K562 (cell line): ENCODE results near the gene NUP210. TPM values are rescaled to one million over a fixed set of nuclear protein-coding genes. Genes with fewer than 3 reads are reported as not detected.

Experiments used
- ATAC-seq: fragments of 200-7000 bp; cut with Tn5 transposase; 3 replicates; pipeline ENCODE4 v1.9.1; 2020; ENCODE audit warnings: moderate library complexity
- BruUV-seq: library from RNA; stranded (reverse); fragments of 400-500 nt; replicated peaks from 2 replicates; lab custom pipeline; 2021; lab: Mats Ljungman, UMichigan
- CTCF ChIA-PET: fragments of 300-600 bp; formaldehyde crosslinking; extraction: SDS; loops from one replicate; lab custom pipeline; 2021; ENCODE audit warnings: low intra/inter-chr PET ratio; lab: Yijun Ruan, JAX
- POLR2A ChIA-PET: fragments of 300-600, 350-650 bp; sonication (Branson Sonifier 250); formaldehyde crosslinking; extraction: SDS; loops from one replicate; lab custom pipeline; 2021; ENCODE audit warnings: antibody characterized with exemption, inconsistent platforms; lab: Yijun Ruan, JAX
- DNase-seq, 4 experiments: peaks; one replicate each; pipeline versions ENCODE4 v3.0.0 to v3.0.0-alpha.2; 2011 to 2018; ENCODE audit warnings: low spot score in 3 of 4, mixed read lengths in 3 of 4; ENCODE audit errors: extremely low read depth in 1 of 4
- FAIRE-seq: peaks from 2 replicates; lab custom pipeline; 2011; peaks lifted over from hg19 to GRCh38; lab: Jason Lieb, UNC
- H2AFZ ChIP-seq: 2 replicates; pipeline ENCODE4 v1.6.0; 2011; ENCODE audit warnings: low read depth, low read length, control low read depth, inconsistent platforms
- H3K27ac ChIP-seq: fragments of 200-600 bp; 3 replicates; pipeline ENCODE4 v1.8.0; 2011; ENCODE audit warnings: low read depth, mild to moderate bottlenecking, control low read depth, inconsistent platforms, low read length, moderate library complexity, mixed read lengths; ENCODE audit errors: extremely low read depth
- H3K27me3 ChIP-seq, 2 experiments: fragments of 300-600 bp in 1 of 2; 2 replicates in 1 of 2; 3 replicates in 1 of 2; pipeline versions ENCODE4 v1.6.0 to v1.8.0; 2011; ENCODE audit warnings: inconsistent platforms in 2 of 2, low read length in 2 of 2, mild to moderate bottlenecking in 1 of 2, mixed read lengths in 1 of 2, moderate library complexity in 1 of 2; ENCODE audit not compliant: control insufficient read depth in 2 of 2, insufficient read depth in 2 of 2
- H3K36me3 ChIP-seq: fragments of 300-600 bp; 3 replicates; pipeline ENCODE4 v1.8.0; 2011; ENCODE audit warnings: mild to moderate bottlenecking, low read length, inconsistent platforms; ENCODE audit not compliant: control insufficient read depth, insufficient read depth
- H3K4me1 ChIP-seq, 2 experiments: fragments of 200-600 bp in 1 of 2; replicated peaks in 1 of 2; 2 replicates in 1 of 2; 3 replicates in 1 of 2; pipeline versions ENCODE4 v1.5.1 to v1.8.0; 2011; ENCODE audit warnings: inconsistent platforms in 2 of 2, low read length in 2 of 2, mild to moderate bottlenecking in 1 of 2, mixed read lengths in 1 of 2, moderate library complexity in 1 of 2; ENCODE audit not compliant: control insufficient read depth in 2 of 2, insufficient read depth in 2 of 2
- H3K4me2 ChIP-seq: 2 replicates; pipeline ENCODE4 v1.6.1; 2011; ENCODE audit warnings: low read length, control low read depth, inconsistent platforms, mixed read lengths; ENCODE audit not compliant: insufficient read depth
- H3K4me3 ChIP-seq: fragments of 200-600 bp; sonication (generic), shearing (Covaris generic); 2 replicates; pipeline ENCODE4 v1.5.1; 2016; ENCODE audit warnings: control low read depth, inconsistent platforms
- H3K79me2 ChIP-seq: fragments of 200-600 bp; 3 replicates; pipeline ENCODE4 v1.8.0; 2011; ENCODE audit warnings: low read length, inconsistent platforms; ENCODE audit not compliant: control insufficient read depth, insufficient read depth
- H3K9ac ChIP-seq, 2 experiments: 2 replicates each; pipeline versions ENCODE4 v1.6.0 to v1.6.1; 2011; ENCODE audit warnings: low read depth in 2 of 2, low read length in 2 of 2, control low read depth in 1 of 2, inconsistent platforms in 1 of 2, mild to moderate bottlenecking in 1 of 2, mixed read lengths in 1 of 2; ENCODE audit not compliant: insufficient read depth in 1 of 2
- H3K9me1 ChIP-seq: one replicate; pipeline ENCODE4 v1.6.0; 2011; ENCODE audit warnings: inconsistent platforms, mild to moderate bottlenecking, low read length, moderate library complexity; ENCODE audit not compliant: control insufficient read depth, insufficient read depth
- H3K9me3 ChIP-seq: replicated peaks from 2 replicates; pipeline ENCODE4 v1.5.1; 2011; ENCODE audit warnings: low read depth, low read length, inconsistent platforms; ENCODE audit not compliant: control insufficient read depth, insufficient read depth
- H4K20me1 ChIP-seq: replicated peaks from 2 replicates; pipeline ENCODE4 v1.6.1; 2011; ENCODE audit warnings: low read length, inconsistent platforms, mixed read lengths; ENCODE audit not compliant: control insufficient read depth, insufficient read depth
- ARID4B ChIP-seq: sonication (generic); formaldehyde crosslinking; IDR thresholded peaks from 2 replicates; pipeline ENCODE4 v1.8.0; 2022; ENCODE audit warnings: mild to moderate bottlenecking, missing genetic modification reagents
- CBFB ChIP-seq: sonication (generic); formaldehyde crosslinking; IDR thresholded peaks from 2 replicates; pipeline ENCODE4 v1.4.0; 2020; ENCODE audit warnings: mild to moderate bottlenecking, missing genetic modification reagents
- CBX5 ChIP-seq: IDR thresholded peaks from 2 replicates; pipeline ENCODE4 v1.6.1; 2014; ENCODE audit warnings: low read depth, borderline replicate concordance
- CREB1 ChIP-seq, 2 experiments: sonication (generic) in 1 of 2; formaldehyde crosslinking in 1 of 2; IDR thresholded peaks; 2 replicates each; pipeline versions ENCODE4 v1.6.1 to v1.8.0; 2012 to 2022; ENCODE audit warnings: inconsistent platforms in 1 of 2, mild to moderate bottlenecking in 1 of 2, missing genetic modification reagents in 1 of 2, moderate library complexity in 1 of 2
- FOXJ2 ChIP-seq: fragments of 200-800 bp; sonication (Bioruptor generic); IDR thresholded peaks from 2 replicates; pipeline ENCODE4 v1.6.1; 2016; ENCODE audit warnings: missing genetic modification characterization, missing compliant biosample characterization
- KLF16 ChIP-seq: IDR thresholded peaks from 2 replicates; pipeline ENCODE4 v1.6.1; 2016; ENCODE audit warnings: antibody characterized with exemption
- RHOXF2B ChIP-seq: fragments of 250-450 bp; sonication (Bioruptor Pico); conservative IDR thresholded peaks from 2 replicates; pipeline ENCODE4 v1.5.1; 2021
- SREBF2 ChIP-seq: sonication (generic); formaldehyde crosslinking; IDR thresholded peaks from 2 replicates; pipeline ENCODE4 v1.4.0; 2020; ENCODE audit warnings: mild to moderate bottlenecking, missing genetic modification reagents
- ZNF324 ChIP-seq: fragments of 250-450 bp; sonication (Bioruptor Pico); IDR thresholded peaks from 2 replicates; pipeline ENCODE4 v1.4.0; 2020; ENCODE audit warnings: mild to moderate bottlenecking
- ZNF699 ChIP-seq: fragments of 250-450 bp; sonication (Bioruptor Pico); IDR thresholded peaks from 2 replicates; pipeline ENCODE4 v1.8.0; 2021; ENCODE audit warnings: mild to moderate bottlenecking, moderate library complexity; ENCODE audit not compliant: insufficient replicate concordance
- WGBS: fragments of 100-300 bp; shearing (Covaris generic); methylation state at CpG from one replicate; pipeline ENCODE4 v1.1.6; 2016; ENCODE audit warnings: low coverage, mixed read lengths; ENCODE audit not compliant: insufficient coverage; ENCODE audit errors: missing lambda C conversion rate; 5-methylcytosine and 5-hydroxymethylcytosine counted together
- in situ Hi-C: fragments of 300-500 bp; cut with MboI; formaldehyde crosslinking; loops from 4 replicates; pipeline ENCODE4 v1.15.0; 2018; ENCODE audit warnings: inconsistent platforms, mixed read lengths
- intact Hi-C: fragments of 100-400 bp; cut with micrococcal nuclease; formaldehyde crosslinking; loops from 2 replicates; pipeline ENCODE4 v1.14.2; 2022
- polyA plus RNA-seq, 8 experiments: library from polyadenylated mRNA; depleted of rRNA in 4 of 8; stranded (reverse) in 5 of 8; unstranded in 3 of 8; fragments of >200 nt; fragmentation: Nextera tagmentation in 2 of 8; fragmentation: Illumina TruSeq in 1 of 8; extraction: Ambion mirVana in 2 of 8; extraction: Trizol in 1 of 8; gene quantifications; 2 replicates each; pipeline versions ENCODE4 v1.2.1 to v1.2.3, GENCODE V29; 2011 to 2014; ENCODE audit warnings: inconsistent platforms in 1 of 8, missing spikeins in 1 of 8
- total RNA-seq, 7 experiments: library from RNA; depleted of rRNA in 6 of 7; stranded (reverse); fragments of >200 nt in 6 of 7; fragmentation: Illumina TruSeq in 2 of 7; extraction: Trizol in 2 of 7; gene quantifications; 2 replicates each; pipeline versions ENCODE4 v1.2.1 to v1.2.3, GENCODE V29; 2011 to 2021; ENCODE audit warnings: low replicate concordance in 1 of 7
- TF ChIP-seq, protein P1 (sequence below): fragments of 250-450 bp; sonication (Bioruptor Pico); IDR thresholded peaks from 2 replicates; pipeline ENCODE4 v1.8.0; 2021; ENCODE audit warnings: moderate library complexity, mild to moderate bottlenecking, inconsistent platforms
- TF ChIP-seq, protein P2 (sequence below), 2 experiments: fragments of 200-800 bp in 1 of 2; sonication (Bioruptor generic) in 1 of 2; sonication (generic) in 1 of 2; formaldehyde crosslinking in 1 of 2; IDR thresholded peaks in 1 of 2; conservative IDR thresholded peaks in 1 of 2; 2 replicates each; pipeline versions ENCODE4 v1.5.0 to v1.6.1; 2016 to 2020; ENCODE audit warnings: missing compliant biosample characterization in 1 of 2, missing genetic modification characterization in 1 of 2, missing genetic modification reagents in 1 of 2

The NUP210 gene
- total and polyA plus RNA-seq, 9 of the 15 experiments (the other 6 are each of a cell fraction or from before 2014, with no cell fraction given) = 1.2 to 138 (median 44.0) TPM

DNA sequence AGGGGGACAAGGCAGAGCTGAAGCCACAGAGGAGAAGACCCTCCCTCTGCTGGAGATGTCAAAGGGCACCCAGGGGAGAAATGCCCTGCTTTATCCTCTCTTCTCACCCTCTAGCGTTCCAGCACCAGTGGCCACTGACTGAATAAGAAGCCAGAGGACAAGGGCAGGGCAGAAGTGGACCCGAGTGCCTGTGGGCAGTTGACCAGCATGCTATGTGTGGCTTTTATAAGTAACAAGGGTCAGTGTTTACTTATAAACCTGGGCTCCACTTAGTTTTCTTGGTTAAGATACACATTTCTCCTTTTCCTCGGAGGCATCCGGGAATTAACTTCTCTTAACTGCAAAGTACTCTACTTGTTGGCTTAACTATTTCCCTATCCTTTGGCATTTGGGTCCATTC is 46.7 kb upstream of the NUP210 start (continued):
- TF ChIP-seq ARID4B (CRISPR knock-in tag) = no peak

DNA sequence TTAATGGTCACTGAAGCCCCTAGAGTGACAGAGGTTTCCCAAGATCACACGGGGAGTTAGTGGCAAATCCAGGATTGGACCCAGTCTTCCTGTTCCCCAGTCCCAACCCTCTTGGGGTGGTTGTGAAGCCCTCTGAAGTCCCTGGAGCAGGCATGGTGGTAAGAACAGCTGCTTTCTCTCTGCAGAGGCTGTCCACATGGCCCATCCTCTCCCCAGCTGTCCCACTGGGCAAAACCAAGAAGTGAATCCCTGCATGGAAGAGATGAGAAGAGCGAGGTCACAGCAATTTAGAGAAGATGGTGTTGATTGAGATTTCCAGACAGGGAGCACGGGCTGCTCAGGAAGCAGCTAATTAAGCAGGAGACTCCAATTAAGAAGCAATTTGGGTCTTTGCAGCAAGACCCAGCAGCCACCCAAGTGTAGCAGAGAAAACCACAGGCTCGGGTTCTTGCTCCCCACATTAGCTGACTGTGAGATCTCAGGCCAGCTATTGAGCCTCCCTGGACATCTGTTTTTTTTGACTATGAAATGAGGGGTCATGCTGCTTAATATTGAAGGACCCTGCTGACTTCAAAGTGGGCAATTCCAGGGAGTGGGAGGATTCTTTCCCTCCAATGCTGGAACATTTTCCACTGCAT is 45.2 kb upstream of the NUP210 start:
- no peaks in the 10 kb centered on the region for H3K9me3 ChIP-seq
- H2AFZ ChIP-seq = no peak overlapping the region
- intact Hi-C loops = no loop called here
- H3K9ac ChIP-seq = no peak overlapping the region
- DNase-seq (peak in 1 of 4 experiments; percentile 2), FAIRE-seq (no peak), ATAC-seq (no peak)
- H3K4me1 ChIP-seq = peaks cover 4 to 5% of the 10 kb centered on the region in 2 experiments; a peak in 4 of 5 replicates
- in situ Hi-C loops = no loop called here
- WGBS = 2% methylated on average over 4 of the region's 4 CpGs
- H3K4me3 ChIP-seq = no peak overlapping the region
- no peaks in the 10 kb centered on the region for H3K79me2 ChIP-seq
- BruUV-seq = no TSS peak
- no peak overlapping the region for H3K4me2 ChIP-seq
- CTCF ChIA-PET = no interaction called here
- H3K9me1 ChIP-seq = no peaks in the 10 kb centered on the region
- H3K27ac ChIP-seq = no peak overlapping the region
- H4K20me1 ChIP-seq = no peaks in the 10 kb centered on the region
- POLR2A ChIA-PET = interaction anchor here (0.5 to 0.7 kb wide), 2 partner anchors 59 to 153 kb away, joined by 3 read pairs; no protein-coding TSS in a partner anchor
- H3K27me3 ChIP-seq = peaks cover 6 to 25% of the 10 kb centered on the region in 2 experiments; a peak in 3 of 5 replicates
- H3K36me3 ChIP-seq = no peaks in the 10 kb centered on the region
- TF ChIP-seq, protein P1, sequence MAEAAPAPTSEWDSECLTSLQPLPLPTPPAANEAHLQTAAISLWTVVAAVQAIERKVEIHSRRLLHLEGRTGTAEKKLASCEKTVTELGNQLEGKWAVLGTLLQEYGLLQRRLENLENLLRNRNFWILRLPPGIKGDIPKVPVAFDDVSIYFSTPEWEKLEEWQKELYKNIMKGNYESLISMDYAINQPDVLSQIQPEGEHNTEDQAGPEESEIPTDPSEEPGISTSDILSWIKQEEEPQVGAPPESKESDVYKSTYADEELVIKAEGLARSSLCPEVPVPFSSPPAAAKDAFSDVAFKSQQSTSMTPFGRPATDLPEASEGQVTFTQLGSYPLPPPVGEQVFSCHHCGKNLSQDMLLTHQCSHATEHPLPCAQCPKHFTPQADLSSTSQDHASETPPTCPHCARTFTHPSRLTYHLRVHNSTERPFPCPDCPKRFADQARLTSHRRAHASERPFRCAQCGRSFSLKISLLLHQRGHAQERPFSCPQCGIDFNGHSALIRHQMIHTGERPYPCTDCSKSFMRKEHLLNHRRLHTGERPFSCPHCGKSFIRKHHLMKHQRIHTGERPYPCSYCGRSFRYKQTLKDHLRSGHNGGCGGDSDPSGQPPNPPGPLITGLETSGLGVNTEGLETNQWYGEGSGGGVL (CRISPR knock-in tag) = no peak
- TF ChIP-seq FOXJ2 (tag) (no peak), RHOXF2B (CRISPR knock-in tag) (no peak), ZNF324 (CRISPR knock-in tag) (no peak), CREB1 (IDR thresholded peaks at IDR 0.05) (no peak), CREB1 (CRISPR knock-in tag; IDR thresholded peaks at IDR 0.05) (no peak), CBX5 (no peak), ZNF699 (CRISPR knock-in tag) (no peak), SREBF2 (CRISPR knock-in tag) (no peak), CBFB (CRISPR knock-in tag) (no peak), KLF16 (no peak)
- TF ChIP-seq, protein P2, sequence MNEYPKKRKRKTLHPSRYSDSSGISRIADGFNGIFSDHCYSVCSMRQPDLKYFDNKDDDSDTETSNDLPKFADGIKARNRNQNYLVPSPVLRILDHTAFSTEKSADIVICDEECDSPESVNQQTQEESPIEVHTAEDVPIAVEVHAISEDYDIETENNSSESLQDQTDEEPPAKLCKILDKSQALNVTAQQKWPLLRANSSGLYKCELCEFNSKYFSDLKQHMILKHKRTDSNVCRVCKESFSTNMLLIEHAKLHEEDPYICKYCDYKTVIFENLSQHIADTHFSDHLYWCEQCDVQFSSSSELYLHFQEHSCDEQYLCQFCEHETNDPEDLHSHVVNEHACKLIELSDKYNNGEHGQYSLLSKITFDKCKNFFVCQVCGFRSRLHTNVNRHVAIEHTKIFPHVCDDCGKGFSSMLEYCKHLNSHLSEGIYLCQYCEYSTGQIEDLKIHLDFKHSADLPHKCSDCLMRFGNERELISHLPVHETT (CRISPR knock-in tag; conservative IDR thresholded peaks at IDR 0.05 in 1 of 2, IDR thresholded peaks at IDR 0.05 in 1 of 2) = no peak
